OCI-LY7 (cell line): ENCODE data around the gene SMYD3.

Experiments used
- EZH2phosphoT487 ChIP-seq: fragments of 200-600 bp; sonication (generic); IDR thresholded peaks from 2 replicates; pipeline ENCODE4 v1.6.1; 2018; ENCODE audit warnings: low read depth, borderline replicate concordance, mild to moderate bottlenecking, mixed run types, antibody characterized with exemption, low read length, moderate library complexity, mixed read lengths
- TF ChIP-seq, protein P1 (sequence below): fragments of 200-600 bp; sonication (generic); conservative IDR thresholded peaks from 2 replicates; pipeline ENCODE4 v1.5.1; 2014; ENCODE audit warnings: mild to moderate bottlenecking, antibody characterized with exemption, low read length, moderate library complexity, mixed read lengths

DNA sequence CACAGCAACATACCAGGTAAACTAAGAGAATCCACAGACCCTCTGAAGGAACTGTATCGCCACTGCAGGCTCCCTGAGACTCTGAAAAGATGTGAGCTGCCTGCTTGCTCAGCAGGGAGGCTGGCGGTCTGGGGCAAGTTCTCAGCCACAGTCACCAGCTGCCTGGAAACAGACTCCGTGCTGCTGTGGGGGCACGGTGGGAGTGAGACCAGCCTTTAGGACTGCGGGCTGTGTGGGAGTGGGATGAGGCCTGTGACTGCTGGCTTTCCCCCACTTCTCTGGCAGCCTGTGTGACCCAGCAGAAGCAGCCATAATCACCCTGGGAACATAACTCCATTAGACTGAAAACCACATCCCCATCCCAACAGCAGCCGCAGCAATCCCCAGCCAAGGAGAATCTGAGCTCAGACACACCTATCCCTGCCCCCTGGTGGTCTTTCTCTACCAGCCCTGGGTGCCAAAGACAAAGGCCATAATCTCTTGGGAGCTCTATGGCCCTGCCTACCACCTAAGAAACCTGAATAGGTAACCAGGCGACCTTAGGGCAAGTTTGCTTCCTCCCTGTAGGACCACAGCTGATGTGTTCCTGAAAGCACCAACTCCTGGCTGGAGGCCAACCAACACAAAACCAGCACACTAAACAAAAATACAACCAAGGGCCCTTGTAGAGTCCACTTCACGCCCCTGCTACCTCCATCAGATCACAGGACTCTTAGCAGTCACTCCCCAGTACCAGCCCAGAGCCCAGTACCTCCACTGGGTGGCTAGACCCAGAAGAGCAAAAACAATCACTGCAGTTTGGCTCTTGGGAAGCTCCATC is 151.5 kb downstream of the SMYD3 start:
- TF ChIP-seq, protein P1, sequence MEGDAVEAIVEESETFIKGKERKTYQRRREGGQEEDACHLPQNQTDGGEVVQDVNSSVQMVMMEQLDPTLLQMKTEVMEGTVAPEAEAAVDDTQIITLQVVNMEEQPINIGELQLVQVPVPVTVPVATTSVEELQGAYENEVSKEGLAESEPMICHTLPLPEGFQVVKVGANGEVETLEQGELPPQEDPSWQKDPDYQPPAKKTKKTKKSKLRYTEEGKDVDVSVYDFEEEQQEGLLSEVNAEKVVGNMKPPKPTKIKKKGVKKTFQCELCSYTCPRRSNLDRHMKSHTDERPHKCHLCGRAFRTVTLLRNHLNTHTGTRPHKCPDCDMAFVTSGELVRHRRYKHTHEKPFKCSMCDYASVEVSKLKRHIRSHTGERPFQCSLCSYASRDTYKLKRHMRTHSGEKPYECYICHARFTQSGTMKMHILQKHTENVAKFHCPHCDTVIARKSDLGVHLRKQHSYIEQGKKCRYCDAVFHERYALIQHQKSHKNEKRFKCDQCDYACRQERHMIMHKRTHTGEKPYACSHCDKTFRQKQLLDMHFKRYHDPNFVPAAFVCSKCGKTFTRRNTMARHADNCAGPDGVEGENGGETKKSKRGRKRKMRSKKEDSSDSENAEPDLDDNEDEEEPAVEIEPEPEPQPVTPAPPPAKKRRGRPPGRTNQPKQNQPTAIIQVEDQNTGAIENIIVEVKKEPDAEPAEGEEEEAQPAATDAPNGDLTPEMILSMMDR: no peak
- no peak for TF ChIP-seq EZH2phosphoT487
